Stimulated activated CD4-positive, alpha-beta T cell treated with anti-CD3 and anti-CD28 coated beads, TNF-alpha, amount 100 ng/mL, for 24 hours (primary cell): ENCODE data around the gene INSR.

Experiments used
- DNase-seq, 3 experiments: peaks; one replicate each; pipeline ENCODE4 v3.0.0-alpha.2; 2020; ENCODE audit warnings: low read depth in 3 of 3

The INSR gene

DNA sequence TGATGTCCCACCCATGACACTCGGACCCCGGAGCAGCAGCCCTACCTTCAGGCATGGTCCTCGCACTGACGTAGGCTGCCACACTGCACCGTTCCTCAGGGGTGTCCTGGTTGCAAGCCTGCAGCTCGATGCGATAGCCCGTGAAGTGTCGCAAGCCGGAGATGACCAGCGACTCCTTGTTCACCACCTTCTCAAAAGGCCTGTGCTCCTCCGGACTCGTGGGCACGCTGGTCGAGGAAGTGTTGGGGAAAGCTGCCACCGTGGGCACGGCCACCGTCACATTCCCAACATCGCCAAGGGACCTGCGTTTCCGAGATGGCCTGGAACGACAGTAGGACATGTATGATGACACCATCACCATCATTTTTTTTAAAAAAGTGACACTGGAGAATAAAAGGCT lies 151.4 kb downstream of the INSR start:
- no peak for DNase-seq

DNA sequence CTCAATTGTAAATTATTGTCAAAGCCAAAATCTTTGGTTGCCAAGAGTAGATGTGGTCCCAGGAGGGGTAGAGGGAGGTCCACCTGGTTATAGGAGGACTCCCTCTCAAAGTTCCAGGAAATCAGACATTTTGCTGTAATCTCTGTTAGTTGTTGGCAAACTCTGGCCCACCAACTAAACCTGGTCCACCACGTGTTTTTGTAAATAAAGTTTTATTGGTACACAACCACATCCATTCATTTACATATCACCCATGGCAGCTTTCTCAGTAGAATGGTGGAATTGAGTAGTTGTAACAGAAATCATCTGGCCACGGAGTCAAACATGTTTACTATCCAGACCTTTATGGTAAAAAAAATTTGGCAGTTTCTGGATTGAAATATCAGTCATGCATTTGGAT lies 154.1 kb downstream of the INSR start:
- DNase-seq: no peak

DNA sequence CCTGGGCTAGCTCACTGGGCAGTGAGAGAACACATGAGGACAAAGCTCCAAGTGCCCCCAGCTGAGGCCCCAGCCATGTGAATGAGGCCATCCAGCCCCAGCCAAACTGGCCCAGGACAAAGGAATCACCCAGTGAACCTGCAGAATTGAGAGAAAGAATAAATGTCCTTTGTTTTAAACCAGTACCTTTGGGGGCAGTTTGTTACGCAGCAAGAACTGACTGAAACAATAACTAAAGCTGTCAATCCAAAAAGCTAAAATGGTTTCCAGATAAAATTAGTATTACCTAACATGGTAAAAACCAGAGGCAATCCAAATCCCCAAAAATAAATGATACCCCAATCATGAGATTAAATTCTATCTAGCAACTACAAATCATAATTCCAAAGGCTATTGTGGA lies 155.1 kb downstream of the INSR start:
- no peak for DNase-seq

DNA sequence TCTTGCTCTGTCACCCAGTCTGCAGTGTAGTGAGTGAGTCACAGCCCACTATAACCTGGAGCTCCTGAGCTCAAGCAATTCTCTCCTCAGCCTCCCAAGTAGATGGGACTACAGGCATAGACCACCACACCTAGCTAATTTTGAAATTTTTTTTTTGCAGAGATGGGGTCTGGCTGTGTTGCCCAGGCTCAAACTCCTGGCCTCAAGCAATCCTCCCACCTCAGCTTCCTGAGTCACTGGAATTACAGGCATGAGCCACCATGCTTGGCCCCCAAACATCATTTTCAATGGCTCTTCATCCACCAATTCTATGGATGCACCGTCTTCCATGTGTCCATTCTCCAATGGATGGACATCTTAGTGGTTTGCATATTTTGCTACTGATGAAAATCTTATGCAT lies 155.8 kb downstream of the INSR start:
- no peak for DNase-seq

DNA sequence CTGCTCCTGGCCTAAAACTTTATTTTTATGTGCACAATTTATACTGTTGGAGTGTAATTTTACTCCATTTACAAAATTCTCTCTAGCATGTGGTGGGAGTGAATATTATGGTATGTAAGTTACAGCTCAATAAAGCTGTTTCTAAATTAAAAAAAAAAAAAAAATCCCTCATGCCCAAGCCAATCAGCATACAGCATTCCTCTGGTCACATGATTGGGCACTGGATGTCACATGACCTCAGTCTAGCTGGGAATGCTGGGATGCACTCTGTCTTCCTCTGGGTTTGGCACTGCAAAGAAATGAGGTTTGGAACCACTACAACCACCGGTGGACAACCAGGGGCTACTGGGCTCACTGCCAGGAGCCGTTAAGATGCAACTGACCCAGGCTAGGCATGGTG lies 157.1 kb downstream of the INSR start:
- DNase-seq: no peak

DNA sequence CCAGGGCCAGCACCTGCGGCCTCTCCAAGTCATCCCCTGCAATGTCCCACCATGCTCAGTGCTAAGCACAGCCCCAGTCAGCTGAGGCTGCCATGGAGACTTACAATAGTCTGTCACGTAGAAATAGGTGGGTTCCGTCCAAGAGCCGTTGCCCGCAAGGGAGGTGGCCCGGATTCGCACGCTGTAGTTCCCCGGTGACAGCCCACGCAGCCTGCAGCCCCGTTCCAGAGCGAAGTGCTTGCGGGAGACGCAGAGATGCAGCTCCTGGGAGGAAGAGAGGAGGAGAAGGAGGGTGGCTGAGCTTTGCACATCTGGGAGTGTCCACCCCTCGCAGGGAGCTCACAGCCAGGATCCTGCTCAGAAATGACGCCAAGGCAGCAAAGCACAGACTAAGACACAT lies 162.2 kb downstream of the INSR start:
- no peak for DNase-seq

DNA sequence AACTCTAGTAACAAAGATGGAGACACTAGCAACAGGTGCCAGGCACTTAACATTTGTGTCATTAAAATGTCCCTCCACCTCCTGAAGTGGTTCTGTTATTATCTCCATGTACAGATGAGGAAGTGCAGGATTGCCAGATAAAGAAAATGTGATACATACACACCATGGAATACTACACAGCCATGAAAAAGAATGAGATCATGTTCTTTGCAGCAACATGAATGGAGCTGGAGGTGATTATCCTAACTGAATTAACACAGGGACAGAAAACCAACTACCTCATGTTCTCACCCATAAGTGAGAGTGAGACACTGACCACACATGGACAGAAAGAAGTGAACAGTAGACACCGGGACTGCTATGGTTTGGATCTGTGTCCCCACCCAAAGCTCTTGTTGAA lies 164.2 kb downstream of the INSR start:
- no peak for DNase-seq

DNA sequence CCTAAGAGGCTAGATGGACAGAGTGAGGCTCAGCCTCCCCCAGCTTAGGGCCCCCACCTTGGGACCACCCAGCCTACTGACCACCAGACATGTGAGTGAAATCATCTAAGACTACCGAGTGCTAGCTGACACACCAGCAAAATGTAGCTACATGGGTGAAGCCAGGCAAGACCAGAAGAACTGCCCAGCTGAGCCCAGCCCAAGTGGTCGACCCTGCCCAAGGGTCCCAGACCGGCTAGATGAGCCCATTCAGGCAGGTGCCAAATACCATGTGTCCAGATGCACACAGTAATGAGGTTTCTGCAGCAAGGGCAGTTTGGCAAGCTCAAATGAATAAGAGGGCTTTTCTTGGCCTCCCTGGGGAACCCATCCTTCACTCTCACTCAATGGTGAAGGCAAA lies 168.1 kb downstream of the INSR start:
- no peak for DNase-seq

DNA sequence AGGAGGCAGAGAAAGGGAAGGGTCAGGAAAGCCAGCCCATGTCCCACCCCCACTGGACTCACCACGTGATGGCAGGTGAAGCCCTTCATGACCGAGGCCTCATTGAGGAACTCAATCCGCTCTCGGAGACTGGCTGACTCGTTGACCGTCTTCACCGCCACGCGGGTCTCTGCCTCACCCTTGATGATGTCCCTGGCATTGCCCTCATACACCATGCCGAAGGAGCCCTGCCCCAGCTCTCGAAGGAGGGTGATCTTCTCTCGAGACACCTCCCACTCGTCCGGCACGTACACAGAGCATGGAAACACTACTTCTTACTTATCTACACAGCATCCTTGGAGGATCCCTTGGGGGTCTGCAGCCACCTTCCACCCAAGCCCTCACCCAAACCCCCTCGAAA lies 169.0 kb downstream of the INSR start:
- DNase-seq: no peak

DNA sequence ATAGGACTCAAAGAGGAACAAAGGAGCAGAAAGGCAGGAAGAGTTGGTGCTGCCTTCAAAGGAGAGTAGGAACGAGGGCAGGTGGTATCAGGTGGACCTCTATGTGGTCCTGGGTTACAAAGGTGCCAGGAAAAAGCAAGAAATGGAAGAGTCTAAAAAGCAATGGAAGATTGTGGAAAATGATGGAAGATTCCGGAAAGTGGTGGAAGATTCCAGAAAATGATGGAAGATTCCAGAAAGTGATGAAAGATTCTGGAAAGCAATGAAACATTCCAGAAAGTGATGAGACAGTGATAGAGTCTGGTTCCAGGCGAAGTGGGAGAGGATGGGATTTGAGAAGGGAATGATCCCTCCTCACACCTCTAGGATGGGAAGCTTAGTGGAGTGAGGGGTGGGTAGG lies 169.4 kb downstream of the INSR start:
- no peak for DNase-seq

DNA sequence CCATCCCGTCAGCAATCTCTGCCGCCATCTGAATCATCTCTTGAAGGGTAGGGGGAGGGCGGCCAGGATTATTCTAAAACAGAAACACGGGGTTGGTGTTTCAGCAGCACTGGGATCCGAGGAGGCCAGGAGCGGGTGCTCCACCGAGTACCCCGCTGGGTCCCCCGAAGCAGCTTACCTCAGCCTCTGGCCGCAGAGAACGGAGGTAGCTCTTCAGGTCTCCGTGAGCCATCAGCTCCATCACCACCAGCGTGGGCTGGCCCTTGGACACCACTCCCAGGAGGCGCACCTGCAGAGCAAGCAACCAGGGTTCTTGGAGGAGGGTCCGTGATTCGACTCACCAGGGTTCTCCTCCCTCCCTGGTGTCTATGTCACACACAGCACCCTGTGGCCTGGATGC lies 171.5 kb downstream of the INSR start:
- no peak for DNase-seq

DNA sequence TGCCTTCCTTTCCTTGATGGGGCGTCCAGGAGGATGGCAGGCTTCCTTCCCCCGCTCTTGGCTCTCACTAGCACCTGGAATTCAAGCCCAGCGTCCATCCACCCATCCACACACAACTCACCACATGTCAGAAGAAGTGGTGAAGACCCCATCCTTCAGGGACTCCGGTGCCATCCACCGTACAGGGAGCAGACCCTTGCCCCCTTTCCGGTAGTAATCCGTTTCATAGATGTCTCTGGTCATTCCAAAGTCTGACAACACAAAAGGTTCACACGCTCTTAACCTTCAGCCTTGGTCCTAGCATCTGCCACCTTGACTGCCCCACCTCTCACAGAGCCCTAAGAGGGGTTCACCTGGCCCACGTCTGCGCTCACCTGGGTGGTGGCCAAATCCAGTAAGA lies 173.7 kb downstream of the INSR start:
- no peak for DNase-seq

DNA sequence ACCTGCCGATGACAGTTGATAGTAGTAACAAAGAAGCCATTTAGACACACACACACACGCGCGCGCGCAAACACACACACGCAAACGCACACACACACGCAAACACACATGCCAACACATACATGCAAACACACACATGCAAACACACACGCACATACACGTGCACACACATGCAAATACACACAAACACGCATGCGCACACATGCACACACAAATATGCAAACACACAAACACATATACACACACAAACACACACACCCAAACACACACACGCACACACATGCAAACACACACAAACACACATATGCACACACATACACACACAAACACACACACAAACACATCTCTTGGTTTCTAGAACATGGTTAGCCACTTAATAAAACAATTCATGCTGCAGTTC lies 174.6 kb downstream of the INSR start:
- no peak for DNase-seq

DNA sequence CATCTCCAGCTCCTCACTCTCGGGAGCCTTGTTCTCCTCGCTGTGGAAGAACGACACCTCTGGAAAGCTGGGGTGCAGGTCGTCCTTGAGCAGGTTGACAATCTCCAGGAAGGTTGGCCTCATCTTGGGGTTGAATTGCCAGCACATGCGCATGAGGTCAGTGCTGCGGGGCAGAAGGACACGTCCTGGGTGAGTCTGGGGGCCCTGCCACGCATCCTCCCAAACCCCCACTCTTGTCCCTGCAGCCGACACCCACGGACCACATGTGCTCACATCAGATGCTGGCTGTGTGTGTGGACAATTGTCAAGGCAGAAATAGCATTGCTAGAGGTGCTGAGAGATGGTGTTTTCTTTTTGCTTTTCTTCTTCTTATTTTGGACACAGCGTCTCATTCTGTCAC lies 177.0 kb downstream of the INSR start:
- no peak for DNase-seq

DNA sequence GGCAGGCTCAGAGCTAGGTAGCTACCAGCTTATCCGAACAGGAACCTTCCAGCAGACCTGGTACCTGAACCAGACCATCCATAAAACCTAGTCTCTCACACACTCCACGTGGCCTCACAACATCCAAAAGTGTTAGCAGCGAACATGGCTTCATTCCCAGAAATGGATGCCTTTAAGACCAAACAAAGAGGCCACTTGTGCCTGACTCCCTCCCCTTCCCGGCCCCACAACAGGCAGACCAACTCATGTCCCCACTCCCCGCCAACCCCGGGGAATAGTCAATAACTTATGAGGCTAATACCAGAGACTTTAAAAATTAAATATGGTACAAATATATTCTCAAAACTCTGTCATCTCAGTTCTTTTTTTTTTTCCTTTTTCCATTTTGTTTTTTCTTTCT lies 178.5 kb downstream of the INSR start:
- DNase-seq: no peak

DNA sequence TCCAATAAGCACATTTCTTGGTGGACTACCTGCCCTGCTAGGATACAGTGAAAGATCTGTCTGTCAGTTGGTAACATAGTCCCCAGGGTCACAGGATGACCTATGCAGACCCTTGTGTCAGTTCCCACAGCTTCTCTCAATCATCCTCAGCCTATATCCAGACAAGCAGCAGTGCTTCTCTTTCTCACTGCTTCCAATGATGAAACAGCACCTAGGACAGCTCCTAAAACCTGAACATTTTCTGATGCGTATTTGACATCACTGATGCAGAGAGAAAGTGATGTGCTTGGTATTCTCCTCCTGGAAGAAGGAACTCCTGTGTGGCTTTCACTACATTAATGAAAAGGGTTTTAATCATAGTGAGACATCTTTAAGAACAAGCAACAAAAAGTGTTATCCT lies 181.0 kb downstream of the INSR start:
- DNase-seq: no peak

DNA sequence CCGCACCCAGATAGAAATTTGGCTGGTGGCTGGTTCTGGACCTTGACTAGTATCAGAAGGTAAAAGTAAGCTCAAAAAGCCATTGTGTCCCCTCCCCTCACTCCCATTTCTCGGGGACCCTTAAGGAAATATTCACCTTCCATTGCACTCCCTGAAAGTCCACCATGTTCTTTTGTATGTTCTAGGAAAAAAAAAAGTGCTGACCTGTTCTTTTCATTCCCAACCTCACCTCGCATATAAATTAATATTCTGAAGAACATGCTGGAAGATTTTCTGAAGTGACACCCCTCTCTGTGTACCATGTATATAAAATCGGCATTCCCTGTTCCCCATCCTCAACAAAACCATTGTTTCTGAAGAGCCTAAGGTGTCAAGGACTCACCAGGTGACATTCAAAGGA lies 181.5 kb downstream of the INSR start:
- DNase-seq: no peak

DNA sequence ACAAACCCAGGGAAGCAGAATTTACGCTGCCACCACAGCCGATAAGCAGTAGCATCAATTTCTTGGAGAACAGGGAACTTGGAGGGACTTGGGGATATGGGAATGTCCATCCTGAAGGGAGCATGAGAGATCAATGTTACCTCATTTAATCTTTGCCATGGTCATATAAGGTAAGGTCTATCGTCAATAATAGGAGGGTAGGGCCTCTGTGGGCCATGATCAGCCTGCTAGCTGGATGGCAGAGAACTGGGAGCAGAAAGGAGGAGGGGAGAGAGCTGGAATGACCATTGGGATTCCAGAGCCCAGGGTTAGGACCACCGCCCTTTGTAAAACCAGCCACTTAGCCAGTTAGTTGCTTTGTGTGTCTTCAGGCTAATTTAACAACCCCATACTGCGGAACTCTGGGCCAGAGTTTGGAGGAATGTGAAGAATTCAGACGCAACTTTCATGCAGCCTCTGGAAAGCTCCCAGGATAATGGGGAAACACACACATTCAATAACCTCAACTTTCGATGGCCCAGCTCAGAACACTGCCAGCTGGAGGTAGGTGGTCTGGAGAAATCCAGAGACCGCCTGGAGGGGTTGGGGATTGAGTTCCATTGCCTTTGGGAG lies 184.4 kb downstream of the INSR start:
- no peak for DNase-seq

DNA sequence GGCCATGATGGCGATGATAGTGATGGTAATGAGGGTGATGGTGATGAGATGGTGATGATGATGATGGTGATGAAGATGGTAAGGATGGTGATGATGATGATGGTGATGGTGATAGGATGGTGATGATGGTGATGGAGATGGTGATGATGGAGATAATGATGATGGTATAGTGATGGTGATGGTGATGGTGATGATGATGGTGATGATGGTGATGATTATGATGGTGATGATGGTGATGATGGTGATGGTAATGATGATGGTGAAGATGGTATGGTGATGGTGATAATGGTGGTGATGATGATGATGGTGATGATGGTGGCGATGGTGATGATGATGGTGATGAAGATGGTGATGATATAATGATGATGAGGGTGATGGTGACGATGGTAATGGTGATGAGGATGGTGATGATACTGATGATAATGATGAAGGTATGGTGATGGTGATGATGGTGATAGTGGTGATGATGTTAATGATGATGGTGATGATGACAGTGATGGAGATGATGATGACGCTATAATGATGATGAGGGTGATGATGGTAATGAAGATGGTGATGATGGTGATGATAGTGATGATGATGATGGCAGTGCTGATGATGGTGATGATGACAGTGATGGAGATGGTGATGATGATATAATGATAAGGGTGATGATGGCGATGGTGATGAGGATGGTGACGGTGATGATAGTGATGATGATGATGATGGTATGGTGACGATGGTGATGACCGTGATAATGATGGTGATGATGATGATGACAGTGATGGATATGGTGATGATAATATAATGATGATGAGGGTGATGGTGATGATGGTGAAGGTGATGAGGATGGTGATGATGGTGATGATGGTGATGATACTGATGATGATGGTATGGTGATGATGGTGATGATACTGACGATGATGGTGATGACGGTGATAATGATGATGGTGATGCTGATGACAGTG lies 187.2 kb downstream of the INSR start:
- DNase-seq: no peak

DNA sequence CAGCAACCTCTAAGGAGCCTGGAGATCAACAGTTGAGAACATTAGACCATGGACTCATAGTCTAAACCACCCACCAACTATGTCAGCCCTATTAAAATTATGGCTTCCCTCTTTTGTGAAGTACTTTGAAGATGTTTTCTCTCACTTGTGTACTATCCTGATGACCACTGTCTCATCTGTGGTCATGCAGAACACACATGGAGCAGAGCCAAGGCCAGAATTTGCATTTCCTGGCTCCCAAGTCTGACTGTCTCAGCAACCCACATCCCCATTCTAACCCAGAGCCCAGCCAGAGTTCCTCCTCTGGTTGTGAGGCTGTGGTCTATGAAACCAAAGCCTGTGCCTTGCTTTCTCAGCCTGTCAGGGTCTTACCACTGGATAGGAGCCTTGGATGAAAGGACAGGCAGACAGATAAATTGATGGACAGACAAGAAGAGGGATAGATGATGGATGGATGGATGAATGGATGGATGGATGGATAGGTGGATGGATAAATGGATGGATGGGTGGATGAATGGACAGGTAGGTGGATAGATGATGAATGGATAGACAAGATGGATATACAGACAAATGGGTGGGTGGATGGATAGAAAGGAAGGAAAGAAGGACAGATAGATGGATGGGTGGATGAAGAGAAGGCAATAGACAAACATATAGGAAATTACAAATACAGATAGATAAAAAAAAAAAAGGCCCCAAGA lies 189.3 kb downstream of the INSR start:
- DNase-seq: no peak

DNA sequence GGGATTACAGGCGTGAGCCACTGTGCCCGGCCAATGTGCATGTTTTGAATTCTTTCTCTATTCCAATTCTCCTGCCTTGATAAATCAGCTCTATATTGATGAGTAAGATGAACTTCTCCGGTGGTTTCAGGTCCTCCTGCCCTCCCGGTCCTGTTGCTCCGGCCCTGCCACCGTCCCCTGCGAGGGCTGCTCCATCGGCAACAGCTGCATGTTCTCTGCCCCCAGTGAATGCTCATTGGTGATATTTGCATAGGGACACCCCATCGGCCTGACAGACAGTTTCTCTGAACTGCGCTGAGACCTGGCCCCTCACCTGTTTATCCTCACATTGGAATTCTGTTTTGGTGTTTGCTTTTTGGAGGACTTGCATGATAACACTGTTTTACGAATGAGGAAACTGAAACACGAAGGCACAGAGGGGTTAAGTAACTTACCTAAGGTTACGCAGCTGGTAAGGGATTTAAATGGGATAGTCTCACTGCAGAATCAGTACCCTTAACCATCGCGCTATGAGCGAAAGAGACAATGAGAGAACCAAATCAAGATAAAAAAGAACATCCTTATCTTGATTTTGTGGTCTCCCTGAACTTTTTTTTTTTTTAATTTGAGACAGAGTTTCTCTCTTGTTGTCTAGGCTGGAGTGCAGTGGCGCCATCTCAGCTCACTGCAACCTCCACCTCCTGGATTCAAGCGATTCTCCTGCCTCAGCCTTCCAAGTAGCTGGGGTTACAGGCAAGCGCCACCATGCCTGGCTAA lies 192.5 kb downstream of the INSR start:
- DNase-seq: no peak

DNA sequence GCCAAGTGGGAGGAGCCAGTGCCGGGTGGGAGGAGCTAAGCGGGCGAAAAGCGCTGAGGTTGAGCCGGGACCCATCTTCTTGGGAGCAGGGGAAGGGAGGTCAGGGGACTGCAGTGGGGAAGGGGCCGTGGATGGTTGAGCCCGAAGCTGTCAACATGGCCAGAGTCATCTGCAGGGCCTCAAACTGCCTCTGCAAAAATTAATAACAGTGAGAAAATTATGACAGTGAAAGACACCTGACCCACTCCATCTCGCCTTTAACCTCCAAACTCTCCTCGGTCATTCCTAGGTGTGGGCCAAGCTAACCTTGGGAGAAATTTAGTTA lies 194.7 kb downstream of the INSR start:
- DNase-seq: peak in 1 of 3 experiments; percentile 87
